Measurements from ENCODE around the gene PRKAR2B. TPM values are rescaled to one million over a fixed set of nuclear protein-coding genes. Genes with fewer than 3 reads are reported as not detected.

PRKAR2B gene
- total and polyA plus RNA-seq, 2 donors (not counting 1 experiment from before 2014, with no cell fraction given): 0.07 to 0.81 TPM

DNA sequence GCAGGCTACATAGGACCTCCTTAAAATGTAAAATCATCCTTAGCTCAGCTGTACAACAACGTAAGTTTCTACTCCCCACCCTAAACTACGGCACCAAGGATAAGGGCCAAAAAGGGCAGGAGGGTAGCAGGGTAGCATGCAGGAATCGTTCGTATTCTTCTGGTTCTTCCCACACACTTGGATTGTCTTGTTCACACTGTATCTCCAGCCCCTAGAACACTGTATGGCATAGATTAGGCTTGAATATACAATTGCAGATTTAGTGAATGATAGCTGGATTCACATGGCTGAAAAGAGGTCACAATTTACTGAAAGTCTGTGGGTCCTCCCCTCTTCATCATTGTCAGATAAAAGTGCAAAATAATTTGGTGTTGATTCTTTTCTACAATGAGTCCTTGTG lies 28.2 kb upstream of the PRKAR2B start:
- H3K9ac ChIP-seq (ENCODE audit: low read length): no peak overlapping the region
- H3K4me3 Mint-ChIP-seq: no peak overlapping the region
- H3K27me3 ChIP-seq (replicated peaks in 1 of 4; ENCODE audit: control extremely low read depth in 1 of 4, control insufficient read depth in 3 of 4, insufficient read depth in 4 of 4, low read length in 3 of 4): no peaks in the 10 kb centered on the region
- H3K27ac ChIP-seq (ENCODE audit: low read length in 2 of 2): no peak overlapping the region
- H3K9me3 Mint-ChIP-seq (ENCODE audit: insufficient read depth): no peaks in the 10 kb centered on the region
- ChIA-PET POLR2A (no interaction called here), CTCF (no interaction called here)
- H3K27me3 Mint-ChIP-seq: peaks cover 6% of the 10 kb centered on the region
- H3K4me1 Mint-ChIP-seq: no peaks in the 10 kb centered on the region
- no peak overlapping the region for H3K4me2 ChIP-seq (replicated peaks; ENCODE audit: low read depth, low read length, poor library complexity, severe bottlenecking)
- no peak for DNase-seq
- WGBS (ENCODE audit: insufficient coverage): no CpG with 5 or more reads among the region's 4 CpGs
- ATAC-seq (ENCODE audit: low read depth): no peak
- H4K20me1 ChIP-seq (ENCODE audit: control insufficient read depth, insufficient read depth, low read length, poor library complexity, severe bottlenecking): no peaks in the 10 kb centered on the region
- no peaks in the 10 kb centered on the region for H3K4me1 ChIP-seq (ENCODE audit: control insufficient read depth in 2 of 2, insufficient read depth in 2 of 2, low read length in 2 of 2)
- no peaks in the 10 kb centered on the region for H3K9me3 ChIP-seq (ENCODE audit: control extremely low read depth in 1 of 3, control insufficient read depth in 2 of 3, insufficient read depth in 1 of 3, low read length in 2 of 3)
- no peak overlapping the region for H2AFZ ChIP-seq (ENCODE audit: insufficient read depth, low read depth, low read length, poor library complexity, severe bottlenecking)
- TF ChIP-seq EZH2 (IDR thresholded peaks at IDR 0.05; ENCODE audit: borderline replicate concordance, insufficient read depth, low read depth, low read length, poor library complexity, severe bottlenecking) (no peak), CTCF (IDR thresholded peaks at IDR 0.05) (no peak)
- H3K36me3 ChIP-seq (replicated peaks in 1 of 2; ENCODE audit: control extremely low read depth in 1 of 2, control insufficient read depth in 1 of 2, extremely low read depth in 1 of 2, insufficient read depth in 2 of 2, low read length in 1 of 2): no peaks in the 10 kb centered on the region
- H3K27ac Mint-ChIP-seq: no peak overlapping the region
- H3K4me3 ChIP-seq (ENCODE audit: control extremely low read depth in 1 of 5, extremely low read depth in 1 of 5, insufficient read depth in 1 of 5, low read depth in 2 of 5, low read length in 4 of 5): no peak overlapping the region
- no peaks in the 10 kb centered on the region for H3K79me2 ChIP-seq (ENCODE audit: control insufficient read depth, insufficient read depth, low read length)
- intact Hi-C loops (cut with micrococcal nuclease): no loop called here

DNA sequence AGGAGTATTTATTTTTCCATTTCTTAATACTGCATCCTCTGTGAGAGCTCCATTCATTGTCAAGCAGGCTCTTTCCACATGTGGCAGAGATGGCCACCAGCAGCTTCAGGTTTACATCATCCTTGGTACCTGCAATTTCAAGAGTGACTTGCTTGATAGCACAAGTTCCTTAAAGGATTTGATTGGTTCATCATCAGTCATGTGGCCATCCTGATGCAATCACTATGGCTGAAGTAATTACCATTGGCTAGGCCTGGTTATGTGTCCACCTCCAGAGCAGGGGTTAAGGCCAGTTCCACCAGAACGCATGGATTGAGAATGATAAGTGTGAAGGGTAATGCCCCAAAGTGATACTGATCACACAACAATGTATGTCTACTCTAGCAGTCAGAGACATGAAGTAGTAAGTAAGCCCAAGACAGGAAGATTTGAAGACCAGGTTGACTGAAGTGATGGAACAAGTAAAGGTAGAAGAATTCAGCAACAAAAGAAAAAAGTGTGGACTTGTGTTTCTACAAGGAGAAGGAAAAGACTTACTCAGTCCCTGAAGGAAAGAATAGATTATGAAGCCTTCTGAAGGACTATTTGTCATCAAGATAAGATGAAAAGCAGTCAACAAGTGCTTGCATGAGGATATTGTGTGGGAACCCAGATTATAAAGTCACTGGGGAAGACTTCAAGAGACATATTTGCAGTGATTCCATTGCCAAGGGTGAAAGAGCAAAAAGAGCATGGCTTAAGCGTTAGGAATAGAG lies 26.4 kb upstream of the PRKAR2B start:
- H3K4me1 Mint-ChIP-seq: no peaks in the 10 kb centered on the region
- no peaks in the 10 kb centered on the region for H4K20me1 ChIP-seq (ENCODE audit: control insufficient read depth, insufficient read depth, low read length, poor library complexity, severe bottlenecking)
- no peak overlapping the region for H3K4me3 Mint-ChIP-seq
- H3K9me3 Mint-ChIP-seq (ENCODE audit: insufficient read depth): no peaks in the 10 kb centered on the region
- H3K79me2 ChIP-seq (ENCODE audit: control insufficient read depth, insufficient read depth, low read length): no peaks in the 10 kb centered on the region
- H3K4me1 ChIP-seq (ENCODE audit: control insufficient read depth in 2 of 2, insufficient read depth in 2 of 2, low read length in 2 of 2): no peaks in the 10 kb centered on the region
- CTCF ChIA-PET: no interaction called here
- H3K36me3 ChIP-seq (replicated peaks in 1 of 2; ENCODE audit: control extremely low read depth in 1 of 2, control insufficient read depth in 1 of 2, extremely low read depth in 1 of 2, insufficient read depth in 2 of 2, low read length in 1 of 2): no peaks in the 10 kb centered on the region
- POLR2A ChIA-PET: no interaction called here
- no peak overlapping the region for H2AFZ ChIP-seq (ENCODE audit: insufficient read depth, low read depth, low read length, poor library complexity, severe bottlenecking)
- TF ChIP-seq CTCF (IDR thresholded peaks at IDR 0.05) (no peak), EZH2 (IDR thresholded peaks at IDR 0.05; ENCODE audit: borderline replicate concordance, insufficient read depth, low read depth, low read length, poor library complexity, severe bottlenecking) (no peak)
- no peak overlapping the region for H3K4me3 ChIP-seq (ENCODE audit: control extremely low read depth in 1 of 5, extremely low read depth in 1 of 5, insufficient read depth in 1 of 5, low read depth in 2 of 5, low read length in 4 of 5)
- WGBS (ENCODE audit: insufficient coverage): no CpG with 5 or more reads among the region's 2 CpGs
- no peak overlapping the region for H3K27ac ChIP-seq (ENCODE audit: low read length in 2 of 2)
- DNase-seq: no peak
- ATAC-seq (ENCODE audit: low read depth): no peak
- H3K9ac ChIP-seq (ENCODE audit: low read length): no peak overlapping the region
- no peaks in the 10 kb centered on the region for H3K27me3 ChIP-seq (replicated peaks in 1 of 4; ENCODE audit: control extremely low read depth in 1 of 4, control insufficient read depth in 3 of 4, insufficient read depth in 4 of 4, low read length in 3 of 4)
- H3K9me3 ChIP-seq (ENCODE audit: control extremely low read depth in 1 of 3, control insufficient read depth in 2 of 3, insufficient read depth in 1 of 3, low read length in 2 of 3): no peaks in the 10 kb centered on the region
- peaks cover 6% of the 10 kb centered on the region for H3K27me3 Mint-ChIP-seq
- no peak overlapping the region for H3K27ac Mint-ChIP-seq
- H3K4me2 ChIP-seq (replicated peaks; ENCODE audit: low read depth, low read length, poor library complexity, severe bottlenecking): no peak overlapping the region
- intact Hi-C loops (cut with micrococcal nuclease): no loop called here
